GM12891 (cell line): ENCODE measurements around the gene BRD3.

Experiments used
- POLR2A ChIP-seq: IDR thresholded peaks from 2 replicates; pipeline ENCODE4 v1.6.1; 2011; ENCODE audit warnings: low read depth, low read length, control low read depth
- SPI1 ChIP-seq: IDR thresholded peaks from 2 replicates; pipeline ENCODE4 v1.6.1; 2011; ENCODE audit warnings: low read depth, low read length, control low read depth

DNA sequence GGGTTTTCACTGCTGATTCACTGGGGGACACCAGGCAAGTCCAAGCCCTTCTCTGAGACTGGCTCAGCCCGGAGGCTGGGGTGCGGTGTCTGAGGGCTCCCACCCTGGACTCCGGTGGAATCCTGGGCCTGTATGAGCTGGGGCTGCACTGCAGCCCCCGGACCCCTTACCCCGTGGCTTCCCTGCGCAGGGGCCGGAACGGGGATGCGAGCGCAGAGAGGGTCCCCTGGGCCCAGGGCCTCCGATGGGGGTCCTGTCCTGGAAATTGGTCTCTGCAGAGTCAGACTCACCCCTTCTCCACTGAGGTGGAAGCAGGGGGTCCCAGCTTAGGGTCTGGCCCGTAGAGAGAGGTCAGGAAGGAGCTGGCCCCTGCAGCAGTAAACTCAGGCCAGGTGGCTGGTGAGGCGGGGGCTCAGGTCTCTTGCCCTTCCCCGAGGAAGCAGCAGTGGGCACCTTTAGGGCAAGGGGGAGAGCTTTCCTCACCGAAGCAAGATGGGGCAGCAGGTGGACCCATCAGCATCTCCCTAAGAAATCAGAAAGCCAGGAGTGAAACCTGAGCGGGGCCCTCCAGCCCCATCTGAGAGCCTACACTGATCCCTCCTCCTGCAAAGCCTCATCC, 74.1 kb downstream of the BRD3 start:
- TF ChIP-seq SPI1 (no peak), POLR2A (no peak)
